Measurements from ENCODE around the gene RHOF. TPM values are rescaled to one million over a fixed set of nuclear protein-coding genes. Genes with fewer than 3 reads are reported as not detected.

RHOF gene
- total and polyA plus RNA-seq, 2 of the 13 experiments (the other 11 are each of a cell fraction or from before 2014, with no cell fraction given), result 14.6 to 32.2 TPM

- TF ChIP-seq GTF3A (CRISPR knock-in tag; conservative IDR thresholded peaks at IDR 0.05) (peak; percentile 19; the same call in 1 of the 2 replicates), ZFP41 (CRISPR knock-in tag; IDR thresholded peaks at IDR 0.05; ENCODE audit: borderline replicate concordance) (no peak), AKAP8 (CRISPR knock-in tag; IDR thresholded peaks at IDR 0.05) (peak; percentile 87), PCBP2 (optimal IDR thresholded peaks at IDR 0.05; ENCODE audit: low read depth, low read length, poor library complexity, severe bottlenecking) (peak; percentile 49), CENPX (CRISPR knock-in tag; IDR thresholded peaks at IDR 0.05) (no peak), ATF5 (CRISPR knock-in tag; IDR thresholded peaks at IDR 0.05; ENCODE audit: low read depth) (0 out of 2 replicates have a peak, but pooled peaks have one; percentile 22), POGK (CRISPR knock-in tag; conservative IDR thresholded peaks at IDR 0.05) (peak; percentile 22; the same call in 1 of the 2 replicates), ZBTB20 (CRISPR knock-in tag; IDR thresholded peaks at IDR 0.05; ENCODE audit: borderline replicate concordance, low read depth) (no peak), SOX6 (IDR thresholded peaks at IDR 0.05) (no peak), SOX6 (CRISPR knock-in tag; IDR thresholded peaks at IDR 0.05) (0 out of 2 replicates have a peak, but pooled peaks have one; percentile 6), SSRP1 (CRISPR knock-in tag; IDR thresholded peaks at IDR 0.05) (0 out of 2 replicates have a peak, but pooled peaks have one; percentile 20), FLYWCH1 (CRISPR knock-in tag; IDR thresholded peaks at IDR 0.05) (0 out of 2 replicates have a peak, but pooled peaks have one; percentile 3), ZIK1 (CRISPR knock-in tag; IDR thresholded peaks at IDR 0.05; ENCODE audit: borderline replicate concordance, low read depth) (no peak; the same call in 1 of the 2 replicates), ARNT2 (CRISPR knock-in tag; IDR thresholded peaks at IDR 0.05; ENCODE audit: low read depth) (no peak), ZNF781 (CRISPR knock-in tag; IDR thresholded peaks at IDR 0.05; ENCODE audit: borderline replicate concordance, not compliant biosample characterization) (peak; percentile 5), IRF9 (CRISPR knock-in tag; IDR thresholded peaks at IDR 0.05; ENCODE audit: borderline replicate concordance) (0 out of 2 replicates have a peak, but pooled peaks have one; percentile 30), RBM22 (optimal IDR thresholded peaks at IDR 0.05; ENCODE audit: low read length) (peak; percentile 52), KLF16 (CRISPR knock-in tag; IDR thresholded peaks at IDR 0.05) (no peak; a peak in 1 of 4 replicates), ZBED4 (CRISPR knock-in tag; IDR thresholded peaks at IDR 0.05; ENCODE audit: borderline replicate concordance) (no peak)
These were observed 1.1 kb upstream of the RHOF start (continued) for GRCh38 chr12:121794534-121795033.

All from HepG2 (cell line).